IMR-90 (cell line): ENCODE measurements around the gene FAM171A1. TPM values are rescaled to one million over a fixed set of nuclear protein-coding genes. Genes with fewer than 3 reads are reported as not detected.

ENCODE experiments used
- ATAC-seq: fragments of 200-7000 bp; cut with Tn5 transposase; 2 replicates; pipeline ENCODE4 v1.9.1; 2020; ENCODE audit warnings: low read depth, mild to moderate bottlenecking, moderate library complexity
- BruUV-seq: library from RNA; stranded (reverse); fragments of 400-500 nt; replicated peaks from 2 replicates; lab custom pipeline; 2021; lab: Mats Ljungman, UMichigan
- CTCF ChIA-PET: fragments of 300-600 bp; formaldehyde crosslinking; extraction: SDS; loops from one replicate; lab custom pipeline; 2021; ENCODE audit warnings: antibody characterized with exemption; lab: Yijun Ruan, JAX
- POLR2A ChIA-PET: fragments of 300-600 bp; sonication (Branson Sonifier 250); formaldehyde crosslinking; loops from one replicate; lab custom pipeline; 2022; ENCODE audit warnings: antibody characterized with exemption; ENCODE audit not compliant: unreplicated experiment; lab: Charles Lee
- DNase-seq: peaks from one replicate; pipeline ENCODE4 v3.0.0; 2013
- H2AFZ ChIP-seq: replicated peaks from 2 replicates; pipeline ENCODE3; 2013; ENCODE audit warnings: low read length, mild to moderate bottlenecking; ENCODE audit not compliant: poor library complexity
- H2AK5ac ChIP-seq: 2 replicates; pipeline ENCODE4 v1.6.1; 2013; ENCODE audit warnings: low read depth, low read length, inconsistent platforms
- H2AK9ac ChIP-seq: replicated peaks from 2 replicates; pipeline ENCODE3; 2013; ENCODE audit warnings: mild to moderate bottlenecking, low read depth, low read length, moderate library complexity; ENCODE audit not compliant: poor library complexity
- H2BK120ac ChIP-seq: 2 replicates; pipeline ENCODE4 v1.6.1; 2013; ENCODE audit warnings: low read depth, low read length, inconsistent platforms
- H2BK15ac ChIP-seq: 3 replicates; pipeline ENCODE4 v1.6.1; 2013; ENCODE audit warnings: low read depth, low read length, inconsistent platforms
- H2BK20ac ChIP-seq: 2 replicates; pipeline ENCODE4 v1.6.1; 2013; ENCODE audit warnings: low read depth, mild to moderate bottlenecking, inconsistent platforms, low read length, moderate library complexity
- H2BK5ac ChIP-seq: 2 replicates; pipeline ENCODE4 v1.6.1; 2013; ENCODE audit warnings: mild to moderate bottlenecking, low read depth, low read length, inconsistent platforms; ENCODE audit not compliant: poor library complexity, severe bottlenecking
- H3K14ac ChIP-seq: replicated peaks from 2 replicates; pipeline ENCODE4 v1.6.1; 2013; ENCODE audit warnings: low read depth, low read length, inconsistent platforms
- H3K18ac ChIP-seq: 2 replicates; pipeline ENCODE4 v1.6.1; 2013; ENCODE audit warnings: low read depth, low read length, control low read depth
- H3K23ac ChIP-seq: 2 replicates; pipeline ENCODE4 v1.6.1; 2013; ENCODE audit warnings: low read depth, low read length, inconsistent platforms
- H3K27ac ChIP-seq: 2 replicates; pipeline ENCODE4 v1.5.1; 2013; ENCODE audit warnings: mild to moderate bottlenecking, control low read depth, low read length; ENCODE audit not compliant: insufficient read depth
- H3K27me3 ChIP-seq: 2 replicates; pipeline ENCODE4 v1.6.1; 2013; ENCODE audit warnings: low read length; ENCODE audit not compliant: control insufficient read depth, insufficient read depth
- H3K36me3 ChIP-seq: 2 replicates; pipeline ENCODE4 v1.6.1; 2013; ENCODE audit warnings: low read length, mixed read lengths; ENCODE audit not compliant: control insufficient read depth, insufficient read depth
- H3K4ac ChIP-seq: 2 replicates; pipeline ENCODE4 v1.6.1; 2013; ENCODE audit warnings: low read depth, low read length, inconsistent platforms
- H3K4me1 ChIP-seq: 2 replicates; pipeline ENCODE4 v1.6.1; 2013; ENCODE audit warnings: low read length, mixed read lengths; ENCODE audit not compliant: control insufficient read depth, insufficient read depth
- H3K4me2 ChIP-seq: 2 replicates; pipeline ENCODE4 v1.6.1; 2013; ENCODE audit warnings: low read depth, mild to moderate bottlenecking, control low read depth, low read length, moderate library complexity
- H3K4me3 ChIP-seq: 2 replicates; pipeline ENCODE4 v1.5.1; 2013; ENCODE audit warnings: low read depth, mild to moderate bottlenecking, control low read depth, low read length, moderate library complexity; ENCODE audit not compliant: insufficient read depth
- H3K56ac ChIP-seq: 2 replicates; pipeline ENCODE4 v1.6.1; 2013; ENCODE audit warnings: low read length, inconsistent platforms; ENCODE audit not compliant: insufficient read depth; ENCODE audit errors: extremely low read depth
- H3K79me1 ChIP-seq, 2 experiments: 2 replicates each; pipeline ENCODE4 v1.6.1; 2013; ENCODE audit warnings: low read length in 2 of 2, inconsistent platforms in 1 of 2, low read depth in 1 of 2
- H3K9ac ChIP-seq: 2 replicates; pipeline ENCODE4 v1.6.1; 2013; ENCODE audit warnings: low read depth, low read length, control low read depth
- H3K9me1 ChIP-seq: 2 replicates; pipeline ENCODE4 v1.6.1; 2013; ENCODE audit warnings: low read length, inconsistent platforms; ENCODE audit not compliant: insufficient read depth
- H3K9me3 ChIP-seq: 2 replicates; pipeline ENCODE4 v1.6.1; 2013; ENCODE audit warnings: low read length; ENCODE audit not compliant: control insufficient read depth, insufficient read depth
- H4K20me1 ChIP-seq: 2 replicates; pipeline ENCODE4 v1.6.1; 2013; ENCODE audit warnings: low read length, inconsistent platforms; ENCODE audit not compliant: insufficient read depth
- H4K5ac ChIP-seq: 2 replicates; pipeline ENCODE4 v1.6.1; 2013; ENCODE audit warnings: mild to moderate bottlenecking, low read depth, low read length, control low read depth
- H4K8ac ChIP-seq, 2 experiments: 2 replicates each; pipeline ENCODE4 v1.6.1; 2013; ENCODE audit warnings: low read depth in 2 of 2, low read length in 2 of 2, control low read depth in 1 of 2, inconsistent platforms in 1 of 2
- H4K91ac ChIP-seq: 2 replicates; pipeline ENCODE4 v1.6.1; 2013; ENCODE audit warnings: low read depth, low read length, inconsistent platforms; ENCODE audit not compliant: insufficient read depth
- BHLHE40 ChIP-seq: fragments of 150-350 bp; IDR thresholded peaks from 2 replicates; pipeline ENCODE4 v1.6.1; 2016; ENCODE audit warnings: mild to moderate bottlenecking, low read depth, low read length
- CTCF ChIP-seq: conservative IDR thresholded peaks from 2 replicates; pipeline ENCODE4 v1.5.1; 2012; ENCODE audit warnings: mild to moderate bottlenecking, low read depth, low read length, improper control_type of control experiment
- ELK1 ChIP-seq: fragments of 150-350 bp; IDR thresholded peaks from 2 replicates; pipeline ENCODE4 v1.6.1; 2016; ENCODE audit warnings: low read depth, mild to moderate bottlenecking, low read length, moderate library complexity, borderline replicate concordance
- FOS ChIP-seq: fragments of 150-350 bp; IDR thresholded peaks from 2 replicates; pipeline ENCODE4 v1.6.1; 2016; ENCODE audit warnings: low read depth, low read length
- MAFK ChIP-seq: IDR thresholded peaks from 2 replicates; pipeline ENCODE4 v1.6.1; 2012; ENCODE audit warnings: low read depth, low read length, improper control_type of control experiment
- MAZ ChIP-seq: IDR thresholded peaks from 2 replicates; pipeline ENCODE4 v1.6.1; 2012; ENCODE audit warnings: low read depth, mild to moderate bottlenecking, low read length, improper control_type of control experiment, moderate library complexity, borderline replicate concordance
- MXI1 ChIP-seq: IDR thresholded peaks from 2 replicates; pipeline ENCODE4 v1.6.1; 2012; ENCODE audit warnings: low read depth, mild to moderate bottlenecking, low read length, moderate library complexity, borderline replicate concordance
- POLR2A ChIP-seq: IDR thresholded peaks from 2 replicates; pipeline ENCODE4 v1.6.1; 2012; ENCODE audit warnings: mild to moderate bottlenecking, low read depth, low read length
- USF2 ChIP-seq: fragments of 150-350 bp; IDR thresholded peaks from 2 replicates; pipeline ENCODE4 v1.6.1; 2017; ENCODE audit warnings: mild to moderate bottlenecking, antibody characterized with exemption, low read length, low read depth
- WGBS, 2 experiments: methylation state at CpG; one replicate each; pipeline versions ENCODE4 v1.1.5 to v1.1.7; 2013; ENCODE audit warnings: missing lambda C conversion rate in 2 of 2; ENCODE audit not compliant: insufficient read length in 1 of 2; ENCODE audit errors: extremely low coverage in 2 of 2; 5-methylcytosine and 5-hydroxymethylcytosine counted together
- dilution Hi-C: fragments of 300-500 bp; cut with HindIII; formaldehyde crosslinking; loops from one replicate; pipeline ENCODE4 v1.14.3; 2018; ENCODE audit warnings: low sequenced_read_pairs; ENCODE audit not compliant: unreplicated experiment
- in situ Hi-C: fragments of 300-500 bp; cut with MboI; formaldehyde crosslinking; loops from 3 replicates; pipeline ENCODE4 v1.14.3; 2019; ENCODE audit warnings: low sequenced_read_pairs, inconsistent platforms, mixed read lengths
- intact Hi-C: fragments of 100-400 bp; cut with micrococcal nuclease; formaldehyde crosslinking; loops from 2 replicates; pipeline ENCODE4 v1.10.0; 2022
- polyA plus RNA-seq, 3 experiments: library from polyadenylated mRNA; depleted of rRNA; stranded (reverse); fragments of >200 nt; gene quantifications; 2 replicates each; pipeline ENCODE4 v1.2.3, GENCODE V29; 2012; ENCODE audit warnings: low replicate concordance in 1 of 3
- total RNA-seq: library from RNA; depleted of rRNA; stranded (reverse); fragments of >200 nt; gene quantifications from 2 replicates; pipeline ENCODE4 v1.2.3, GENCODE V29; 2012

FAM171A1 gene
- total and polyA plus RNA-seq, 2 of the 4 experiments (the other 2 are of a cell fraction) = 20.3 to 30.6 TPM

GRCh38 chr10:15214237-15214636 lies 156.9 kb downstream of the FAM171A1 start:
- H2AFZ ChIP-seq = no peak overlapping the region
- CTCF ChIA-PET = no interaction called here
- no peak overlapping the region for H2AK5ac ChIP-seq
- H2BK5ac ChIP-seq = no peak overlapping the region
- H4K20me1 ChIP-seq = peaks cover 2% of the 10 kb centered on the region; the same call in 1 of the 2 replicates
- no peak for TF ChIP-seq ELK1
- TF ChIP-seq FOS = no peak
- TF ChIP-seq BHLHE40 = no peak
- no peak for TF ChIP-seq POLR2A
- no peak for TF ChIP-seq USF2
- TF ChIP-seq MAFK = no peak
- TF ChIP-seq MAZ = no peak
- TF ChIP-seq MXI1 = no peak
- no peak for TF ChIP-seq CTCF
- dilution Hi-C loops (no loop called here), intact Hi-C loops (no loop called here), in situ Hi-C loops (no loop called here)
- H3K4me3 ChIP-seq = no peak overlapping the region
- no peak overlapping the region for H3K56ac ChIP-seq
- WGBS, 2 experiments = 98% methylated on average over 7 of the region's 17 CpGs; no CpG with 5 or more reads in 1 of the 2 experiments
- no peak overlapping the region for H2AK9ac ChIP-seq
- H3K79me1 ChIP-seq = peaks cover 0 to 26% of the 10 kb centered on the region in 2 experiments; a peak in 2 of 4 replicates
- no peak overlapping the region for H3K4me2 ChIP-seq
- H4K91ac ChIP-seq = no peak overlapping the region
- no peak overlapping the region for H3K9ac ChIP-seq
- no peak overlapping the region for H4K5ac ChIP-seq
- no peaks in the 10 kb centered on the region for H3K9me3 ChIP-seq
- no peak overlapping the region for H3K14ac ChIP-seq
- no peak for ATAC-seq
- H3K36me3 ChIP-seq = peaks cover 12% of the 10 kb centered on the region
- no peak overlapping the region for H4K8ac ChIP-seq
- POLR2A ChIA-PET = no interaction called here
- no peaks in the 10 kb centered on the region for H3K27me3 ChIP-seq
- no peak overlapping the region for H3K27ac ChIP-seq
- no peak overlapping the region for H2BK15ac ChIP-seq
- H2BK20ac ChIP-seq = no peak overlapping the region
- no peak for DNase-seq
- H3K4ac ChIP-seq = no peak overlapping the region
- peaks cover 4% of the 10 kb centered on the region; the same call in 1 of the 2 replicates for H3K4me1 ChIP-seq
- peaks cover 8% of the 10 kb centered on the region for H3K9me1 ChIP-seq
- no peak overlapping the region for H3K23ac ChIP-seq
- H2BK120ac ChIP-seq = no peak overlapping the region
- H3K18ac ChIP-seq = no peak overlapping the region
- no TSS peak for BruUV-seq
